GM12878 (cell line): ENCODE data around the gene NDUFA13. TPM values are rescaled to one million over a fixed set of nuclear protein-coding genes. Genes with fewer than 3 reads are reported as not detected.

Source experiments
- ATAC-seq: fragments of 200-7000 bp; cut with Tn5 transposase; 3 replicates; pipeline ENCODE4 v1.9.1; 2020; ENCODE audit warnings: mild to moderate bottlenecking, moderate library complexity
- BruUV-seq: library from RNA; stranded (reverse); fragments of 400-500 nt; replicated peaks from 2 replicates; lab custom pipeline; 2021; lab: Mats Ljungman, UMichigan
- CTCF ChIA-PET: fragments of 300-600 bp; sonication (Branson Sonifier 250); formaldehyde crosslinking; extraction: SDS; loops from one replicate; lab custom pipeline; 2021; ENCODE audit warnings: inconsistent platforms; lab: Yijun Ruan, JAX
- POLR2A ChIA-PET: fragments of 350-600 bp; formaldehyde crosslinking; extraction: SDS; loops from one replicate; lab custom pipeline; 2021; ENCODE audit warnings: inconsistent platforms; lab: Charles Lee
- RAD21 ChIA-PET: fragments of 300-600 bp; sonication (Branson Sonifier 250); formaldehyde crosslinking; loops from one replicate; lab custom pipeline; 2023; ENCODE audit warnings: antibody characterized with exemption; ENCODE audit not compliant: unreplicated experiment; lab: Charles Lee
- SMC1A ChIA-PET: fragments of 300-600 bp; sonication (Branson Sonifier 250); formaldehyde crosslinking; loops from one replicate; lab custom pipeline; 2023; ENCODE audit not compliant: unreplicated experiment, uncharacterized antibody; lab: Charles Lee
- DNase-seq: peaks from one replicate; pipeline ENCODE4 v3.0.0-alpha.2; 2011; ENCODE audit warnings: low read depth, low spot score
- FAIRE-seq: peaks from 3 replicates; lab custom pipeline; 2011; peaks lifted over from hg19 to GRCh38; lab: Jason Lieb, UNC
- H2AFZ ChIP-seq: 2 replicates; pipeline ENCODE4 v1.6.0; 2011; ENCODE audit warnings: low read depth, low read length, control low read depth; ENCODE audit not compliant: control insufficient read depth
- H3K27ac ChIP-seq: 2 replicates; pipeline ENCODE4 v1.5.1; 2011; ENCODE audit warnings: control low read depth; ENCODE audit not compliant: control insufficient read depth, insufficient read depth
- H3K27me3 ChIP-seq, 2 experiments: replicated peaks in 1 of 2; 2 replicates each; pipeline versions ENCODE4 v1.6.0 to v1.6.1; 2011; ENCODE audit warnings: low read length in 1 of 2; ENCODE audit not compliant: control insufficient read depth in 2 of 2, insufficient read depth in 2 of 2
- H3K36me3 ChIP-seq, 2 experiments: 2 replicates each; pipeline ENCODE4 v1.5.1; 2011; ENCODE audit warnings: low read length in 1 of 2; ENCODE audit not compliant: control insufficient read depth in 2 of 2, insufficient read depth in 2 of 2
- H3K4me1 ChIP-seq: 2 replicates; pipeline ENCODE4 v1.6.1; 2011; ENCODE audit warnings: mild to moderate bottlenecking, low read length, moderate library complexity, mixed read lengths; ENCODE audit not compliant: control insufficient read depth, insufficient read depth
- H3K4me2 ChIP-seq: 2 replicates; pipeline ENCODE4 v1.6.0; 2011; ENCODE audit warnings: control low read depth; ENCODE audit not compliant: control insufficient read depth, insufficient read depth
- H3K4me3 ChIP-seq: fragments of 200-600 bp; sonication (generic); 2 replicates; pipeline ENCODE4 v1.5.1; 2016
- H3K79me2 ChIP-seq: 2 replicates; pipeline ENCODE4 v1.6.0; 2011; ENCODE audit warnings: low read length; ENCODE audit not compliant: control insufficient read depth, insufficient read depth
- H3K9ac ChIP-seq: 2 replicates; pipeline ENCODE4 v1.8.0; 2011; ENCODE audit warnings: low read length, control low read depth, mixed read lengths; ENCODE audit not compliant: control insufficient read depth, insufficient read depth
- H3K9me3 ChIP-seq: replicated peaks from 3 replicates; pipeline ENCODE4 v1.5.1; 2011; ENCODE audit warnings: mild to moderate bottlenecking, low read length; ENCODE audit not compliant: control insufficient read depth, insufficient read depth
- H4K20me1 ChIP-seq: 2 replicates; pipeline ENCODE4 v1.6.0; 2011; ENCODE audit not compliant: control insufficient read depth, insufficient read depth
- ATF7 ChIP-seq: fragments of 450-650 bp; IDR thresholded peaks from 2 replicates; pipeline ENCODE4 v1.6.1; 2016; ENCODE audit warnings: low read depth, mild to moderate bottlenecking
- BCL11A ChIP-seq: IDR thresholded peaks from 2 replicates; pipeline ENCODE4 v1.6.1; 2011; ENCODE audit warnings: low read depth, low read length
- EP300 ChIP-seq, 2 experiments: fragments of 150-350 bp in 1 of 2; IDR thresholded peaks; 2 replicates each; pipeline ENCODE4 v1.6.1; 2011 to 2012; ENCODE audit warnings: low read depth in 2 of 2, low read length in 2 of 2, borderline replicate concordance in 1 of 2, improper control_type of control experiment in 1 of 2, inconsistent platforms in 1 of 2; ENCODE audit not compliant: control insufficient read depth in 1 of 2
- HDAC6 ChIP-seq: fragments of 200-600 bp; sonication (generic); IDR thresholded peaks from one replicate; pipeline ENCODE4 v1.8.0; 2017; ENCODE audit warnings: antibody characterized with exemption; ENCODE audit not compliant: unreplicated experiment
- KDM1A ChIP-seq: fragments of 200-600 bp; sonication (generic); IDR thresholded peaks from 2 replicates; pipeline ENCODE4 v1.6.1; 2016; ENCODE audit warnings: borderline replicate concordance
- KLF5 ChIP-seq: fragments of 450-650 bp; IDR thresholded peaks from 2 replicates; pipeline ENCODE4 v1.6.1; 2014; ENCODE audit warnings: mild to moderate bottlenecking; ENCODE audit not compliant: partially characterized antibody
- NFYB ChIP-seq: IDR thresholded peaks from 2 replicates; pipeline ENCODE4 v1.6.1; 2011; ENCODE audit warnings: low read depth, mild to moderate bottlenecking, low read length, improper control_type of control experiment, moderate library complexity; ENCODE audit not compliant: insufficient read depth
- NR2C1 ChIP-seq: fragments of 450-650 bp; IDR thresholded peaks from 2 replicates; pipeline ENCODE4 v1.6.1; 2017; ENCODE audit warnings: antibody characterized with exemption, mild to moderate bottlenecking, moderate library complexity
- PAX5 ChIP-seq: IDR thresholded peaks from 2 replicates; pipeline ENCODE4 v1.6.1; 2011; ENCODE audit warnings: low read depth, low read length, borderline replicate concordance
- RBBP5 ChIP-seq: fragments of 200-600 bp; sonication (generic); conservative IDR thresholded peaks from 2 replicates; pipeline ENCODE4 v1.6.1; 2016
- RUNX3 ChIP-seq: IDR thresholded peaks from 2 replicates; pipeline ENCODE4 v1.6.1; 2012; ENCODE audit warnings: low read length, inconsistent platforms
- SMAD5 ChIP-seq: IDR thresholded peaks from 2 replicates; pipeline ENCODE4 v1.6.1; 2016; ENCODE audit warnings: antibody characterized with exemption, low read depth
- SMC3 ChIP-seq: IDR thresholded peaks from 2 replicates; pipeline ENCODE4 v1.6.1; 2011; ENCODE audit warnings: low read length, improper control_type of control experiment, borderline replicate concordance
- SREBF1 ChIP-seq: IDR thresholded peaks from 2 replicates; pipeline ENCODE4 v1.6.1; 2012; ENCODE audit warnings: mild to moderate bottlenecking, low read length
- SRF ChIP-seq, 2 experiments: IDR thresholded peaks; 2 replicates each; pipeline ENCODE4 v1.6.1; 2011; ENCODE audit warnings: low read depth in 2 of 2, low read length in 2 of 2, mild to moderate bottlenecking in 1 of 2, moderate library complexity in 1 of 2
- TAF1 ChIP-seq: IDR thresholded peaks from 2 replicates; pipeline ENCODE4 v1.6.1; 2011; ENCODE audit warnings: mild to moderate bottlenecking, low read depth, low read length, borderline replicate concordance
- TCF3 ChIP-seq: IDR thresholded peaks from 2 replicates; pipeline ENCODE4 v1.6.1; 2012; ENCODE audit warnings: low read depth, mild to moderate bottlenecking, low read length, borderline replicate concordance; ENCODE audit not compliant: insufficient read depth
- YBX1 ChIP-seq: fragments of 450-650 bp; IDR thresholded peaks from 2 replicates; pipeline ENCODE4 v1.6.1; 2016; ENCODE audit warnings: antibody characterized with exemption
- ZNF622 ChIP-seq: fragments of 450-650 bp; IDR thresholded peaks from 2 replicates; pipeline ENCODE4 v1.6.1; 2017; ENCODE audit warnings: mild to moderate bottlenecking, inconsistent platforms
- WGBS: methylation state at CpG from one replicate; pipeline ENCODE4 v1.1.6; 2016; ENCODE audit warnings: low lambda C conversion rate; ENCODE audit not compliant: insufficient replicate concordance, insufficient coverage; ENCODE audit errors: missing lambda C conversion rate; 5-methylcytosine and 5-hydroxymethylcytosine counted together
- in situ Hi-C: fragments of 300-500 bp; cut with MboI; formaldehyde crosslinking; loops from 9 replicates; pipeline ENCODE4 v1.14.3; 2018; ENCODE audit warnings: mixed read lengths
- intact Hi-C: fragments of 100-400 bp; cut with micrococcal nuclease; formaldehyde crosslinking; loops from one replicate; pipeline ENCODE4 v1.14.2; 2022; ENCODE audit not compliant: unreplicated experiment
- polyA plus RNA-seq, 11 experiments: library from polyadenylated mRNA; depleted of rRNA in 4 of 11; unstranded in 6 of 11; stranded (reverse) in 5 of 11; fragments of >200 nt; fragmentation: Nextera tagmentation in 4 of 11; fragmentation: Illumina TruSeq in 1 of 11; extraction: Ambion mirVana in 4 of 11; extraction: Trizol in 1 of 11; gene quantifications; 1 replicate in 1 of 11; 2 replicates in 10 of 11; pipeline versions ENCODE4 v1.2.1 to v1.2.3, GENCODE V29; 2011 to 2016; ENCODE audit warnings: inconsistent platforms in 2 of 11, missing spikeins in 2 of 11, low read depth in 1 of 11
- total RNA-seq, 4 experiments: library from RNA; depleted of rRNA in 3 of 4; stranded (reverse); fragments of >200 nt in 3 of 4; fragmentation: Illumina TruSeq in 1 of 4; extraction: Trizol in 1 of 4; gene quantifications; 2 replicates each; pipeline versions ENCODE4 v1.2.1 to v1.2.3, GENCODE V29; 2013 to 2021
- TF ChIP-seq, protein P1 (sequence below): fragments of 450-650 bp; IDR thresholded peaks from 2 replicates; pipeline ENCODE4 v1.6.1; 2017; ENCODE audit warnings: mild to moderate bottlenecking, moderate library complexity

The NDUFA13 gene
- total and polyA plus RNA-seq, 10 of the 15 experiments (the other 5 are each of a cell fraction or from before 2014, with no cell fraction given): 224 to 586 (median 456) TPM

GRCh38 chr19:19490214-19490968 is 25.6 kb upstream of the NDUFA13 start:
- H3K9ac ChIP-seq: no peak overlapping the region
- no peak overlapping the region for H3K4me2 ChIP-seq
- peak; percentile 98 for FAIRE-seq
- H2AFZ ChIP-seq: no peak overlapping the region
- ChIA-PET POLR2A (interaction anchor here (0.6 to 3.1 kb wide), 7 partner anchors 26 to 130 kb away, joined by 3 to 16 read pairs (median 4); partner anchors contain the start of genes GATAD2A, NDUFA13 and TSSK6), CTCF (interaction anchor here (0.6 to 9.3 kb wide), 32 partner anchors 10 to 344 kb away, joined by 3 to 223 read pairs (median 6); partner anchors contain the start of genes BORCS8, GATAD2A, NDUFA13 and RFXANK), RAD21 (interaction anchor here (0.5 to 4.8 kb wide), 26 partner anchors 10 to 345 kb away, joined by 3 to 72 read pairs (median 4); partner anchors contain the start of genes GATAD2A and NDUFA13), SMC1A (interaction anchor here (0.6 to 5.1 kb wide), 15 partner anchors 22 to 415 kb away, joined by 3 to 97 read pairs (median 7); partner anchors contain the start of gene GATAD2A)
- peaks cover 22 to 37% of the 10 kb centered on the region in 2 experiments; a peak in 3 of 4 replicates for H3K36me3 ChIP-seq
- no peaks in the 10 kb centered on the region for H3K27me3 ChIP-seq
- H3K79me2 ChIP-seq: peaks cover 9% of the 10 kb centered on the region
- peak; percentile 51 for DNase-seq
- no peaks in the 10 kb centered on the region for H3K9me3 ChIP-seq
- in situ Hi-C loops: loop anchor here (5.0 to 10.0 kb wide), 2 partner anchors 123 to 346 kb away; no protein-coding TSS in a partner anchor
- 29% methylated on average over 20 of the region's 20 CpGs for WGBS
- peaks cover 21% of the 10 kb centered on the region for H3K4me1 ChIP-seq
- no peaks in the 10 kb centered on the region for H4K20me1 ChIP-seq
- no peak overlapping the region for H3K4me3 ChIP-seq
- peak; percentile 72 for ATAC-seq
- no TSS peak for BruUV-seq
- intact Hi-C loops: loop anchor here (1.0 kb wide), 3 partner anchors 123 to 344 kb away; no protein-coding TSS in a partner anchor
- no peak overlapping the region for H3K27ac ChIP-seq
- TF ChIP-seq NFYB (no peak), TAF1 (no peak), KLF5 (no peak), ATF7 (no peak), RUNX3 (peak; percentile 24; the same call in 1 of the 2 replicates), ZNF622 (no peak), BCL11A (no peak), SMAD5 (no peak), SRF (IDR thresholded peaks at IDR 0.05; ENCODE audit: low read depth in 2 of 2, low read length in 2 of 2) (no peak), SMC3 (peak; percentile 64; the same call in 1 of the 2 replicates), RBBP5 (no peak), PAX5 (no peak), EP300 (IDR thresholded peaks at IDR 0.05; ENCODE audit: borderline replicate concordance in 1 of 2, control insufficient read depth in 1 of 2, low read depth in 2 of 2, low read length in 2 of 2) (no peak), SREBF1 (no peak), NR2C1 (no peak), YBX1 (no peak), HDAC6 (no peak), KDM1A (no peak), TCF3 (no peak)
- TF ChIP-seq, protein P1, sequence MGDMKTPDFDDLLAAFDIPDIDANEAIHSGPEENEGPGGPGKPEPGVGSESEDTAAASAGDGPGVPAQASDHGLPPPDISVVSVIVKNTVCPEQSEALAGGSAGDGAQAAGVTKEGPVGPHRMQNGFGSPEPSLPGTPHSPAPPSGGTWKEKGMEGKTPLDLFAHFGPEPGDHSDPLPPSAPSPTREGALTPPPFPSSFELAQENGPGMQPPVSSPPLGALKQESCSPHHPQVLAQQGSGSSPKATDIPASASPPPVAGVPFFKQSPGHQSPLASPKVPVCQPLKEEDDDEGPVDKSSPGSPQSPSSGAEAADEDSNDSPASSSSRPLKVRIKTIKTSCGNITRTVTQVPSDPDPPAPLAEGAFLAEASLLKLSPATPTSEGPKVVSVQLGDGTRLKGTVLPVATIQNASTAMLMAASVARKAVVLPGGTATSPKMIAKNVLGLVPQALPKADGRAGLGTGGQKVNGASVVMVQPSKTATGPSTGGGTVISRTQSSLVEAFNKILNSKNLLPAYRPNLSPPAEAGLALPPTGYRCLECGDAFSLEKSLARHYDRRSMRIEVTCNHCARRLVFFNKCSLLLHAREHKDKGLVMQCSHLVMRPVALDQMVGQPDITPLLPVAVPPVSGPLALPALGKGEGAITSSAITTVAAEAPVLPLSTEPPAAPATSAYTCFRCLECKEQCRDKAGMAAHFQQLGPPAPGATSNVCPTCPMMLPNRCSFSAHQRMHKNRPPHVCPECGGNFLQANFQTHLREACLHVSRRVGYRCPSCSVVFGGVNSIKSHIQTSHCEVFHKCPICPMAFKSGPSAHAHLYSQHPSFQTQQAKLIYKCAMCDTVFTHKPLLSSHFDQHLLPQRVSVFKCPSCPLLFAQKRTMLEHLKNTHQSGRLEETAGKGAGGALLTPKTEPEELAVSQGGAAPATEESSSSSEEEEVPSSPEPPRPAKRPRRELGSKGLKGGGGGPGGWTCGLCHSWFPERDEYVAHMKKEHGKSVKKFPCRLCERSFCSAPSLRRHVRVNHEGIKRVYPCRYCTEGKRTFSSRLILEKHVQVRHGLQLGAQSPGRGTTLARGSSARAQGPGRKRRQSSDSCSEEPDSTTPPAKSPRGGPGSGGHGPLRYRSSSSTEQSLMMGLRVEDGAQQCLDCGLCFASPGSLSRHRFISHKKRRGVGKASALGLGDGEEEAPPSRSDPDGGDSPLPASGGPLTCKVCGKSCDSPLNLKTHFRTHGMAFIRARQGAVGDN: no peak
